Measurements from ENCODE around the gene SUPT6H.
"Not testable (repeated sequence)": the region's sequence is repeated elsewhere in the genome, so short reads cannot be mapped to it uniquely, and the experiment has no call there.

GRCh38 chr17:28735913-28736769 is 74.1 kb downstream of the SUPT6H start:
- not testable (repeated sequence) for TF ChIP-seq JUN (IDR thresholded peaks at IDR 0.05); MYC (IDR thresholded peaks at IDR 0.05; ENCODE audit: borderline replicate concordance, low read length); CTCF (IDR thresholded peaks at IDR 0.05); USF2 (IDR thresholded peaks at IDR 0.05)

Measured in A549 (cell line).